ENCODE results near the gene TCF12. TPM values are rescaled to one million over a fixed set of nuclear protein-coding genes. Genes with fewer than 3 reads are reported as not detected.

The TCF12 gene
- total RNA-seq, 3 donors from 2014 or later (not counting 1 experiment from before 2014, with no cell fraction given): 84.1 to 111 (median 107) TPM

DNA sequence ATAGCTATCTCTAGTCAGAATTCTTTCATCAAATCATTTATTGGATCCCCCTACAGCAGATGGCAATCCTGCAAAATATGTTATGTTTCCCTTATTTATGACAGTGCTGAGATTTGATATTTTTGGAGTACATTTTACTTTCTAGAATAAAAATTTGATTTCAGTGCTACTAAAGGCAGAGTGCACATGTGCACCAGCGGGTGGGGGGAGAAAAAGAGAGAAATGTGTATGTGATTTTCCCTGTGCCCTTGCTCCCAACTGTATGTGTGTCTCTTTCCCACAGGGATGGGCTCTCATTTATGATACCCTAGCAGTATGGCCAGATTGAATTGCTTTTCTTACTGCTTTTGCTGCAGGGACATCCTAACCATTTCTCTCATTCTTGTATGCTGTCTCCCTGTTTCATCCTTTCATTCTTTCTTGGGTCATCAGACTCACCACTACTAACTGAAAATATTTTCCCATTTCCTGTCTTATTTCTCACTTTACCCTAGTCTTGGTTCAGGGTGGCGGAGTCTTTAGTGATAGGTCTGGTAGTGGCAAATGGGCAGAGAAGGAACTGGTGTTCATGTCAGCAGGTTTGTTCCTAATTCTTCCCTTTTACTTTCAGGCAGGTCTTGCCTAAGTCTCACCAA lies 140.7 kb downstream of the TCF12 start:
- Histone ChIP-seq H3K27ac (ENCODE audit: low read length) (no peak overlapping the region), H3K27me3 (ENCODE audit: control insufficient read depth, insufficient read depth, low read length) (no peaks in the 10 kb centered on the region), H3K9me3 (ENCODE audit: control insufficient read depth, insufficient read depth, low read length) (no peaks in the 10 kb centered on the region), H3K36me3 (ENCODE audit: control insufficient read depth, insufficient read depth, low read length) (no peaks in the 10 kb centered on the region), H3K4me1 (ENCODE audit: control insufficient read depth, insufficient read depth, low read length) (no peaks in the 10 kb centered on the region), H3K4me3 (ENCODE audit: low read length) (no peak overlapping the region)
- Mint-ChIP-seq H3K27me3 (ENCODE audit: low read depth in 2 of 2) (no peaks in the 10 kb centered on the region), H3K27ac (no peak overlapping the region), H3K4me1 (peaks cover 58 to 60% of the 10 kb centered on the region in 2 donors), H3K9me3 (no peaks in the 10 kb centered on the region), H3K36me3 (no peaks in the 10 kb centered on the region), H3K4me3 (no peak overlapping the region)
- TF ChIP-seq CTCF (IDR thresholded peaks at IDR 0.05): no peak
- intact Hi-C loops (cut with micrococcal nuclease): no loop called here
- ATAC-seq: no peak
- 100% methylated on average over 1 of the region's 2 CpGs for WGBS (ENCODE audit: insufficient coverage)
- no peak for DNase-seq

- Mint-ChIP-seq H3K27me3 (ENCODE audit: low read depth in 2 of 2) (no peaks in the 10 kb centered on the region), H3K4me3 (no peak overlapping the region), H3K27ac (no peak overlapping the region), H3K36me3 (no peaks in the 10 kb centered on the region), H3K4me1 (peaks cover 52 to 58% of the 10 kb centered on the region in 2 donors), H3K9me3 (no peaks in the 10 kb centered on the region)
- ATAC-seq (no peak), DNase-seq (no peak)
- WGBS (ENCODE audit: insufficient coverage): 79% methylated on average over 2 of the region's 2 CpGs
- Histone ChIP-seq H3K4me3 (ENCODE audit: low read length) (no peak overlapping the region), H3K36me3 (ENCODE audit: control insufficient read depth, insufficient read depth, low read length) (no peaks in the 10 kb centered on the region), H3K27ac (ENCODE audit: low read length) (no peak overlapping the region), H3K9me3 (ENCODE audit: control insufficient read depth, insufficient read depth, low read length) (no peaks in the 10 kb centered on the region), H3K4me1 (ENCODE audit: control insufficient read depth, insufficient read depth, low read length) (no peaks in the 10 kb centered on the region), H3K27me3 (ENCODE audit: control insufficient read depth, insufficient read depth, low read length) (no peaks in the 10 kb centered on the region)
- TF ChIP-seq CTCF (IDR thresholded peaks at IDR 0.05): no peak
- intact Hi-C loops (cut with micrococcal nuclease): no loop called here
These were observed 142.4 kb downstream of the TCF12 start for GRCh38 chr15:57060799-57061198.

- WGBS (ENCODE audit: insufficient coverage): 83% methylated on average over 1 of the region's 2 CpGs
- no peak for ATAC-seq
- TF ChIP-seq CTCF (IDR thresholded peaks at IDR 0.05): no peak
- Histone ChIP-seq H3K27ac (ENCODE audit: low read length) (no peak overlapping the region), H3K36me3 (ENCODE audit: control insufficient read depth, insufficient read depth, low read length) (no peaks in the 10 kb centered on the region), H3K4me3 (ENCODE audit: low read length) (no peak overlapping the region), H3K27me3 (ENCODE audit: control insufficient read depth, insufficient read depth, low read length) (no peaks in the 10 kb centered on the region), H3K4me1 (ENCODE audit: control insufficient read depth, insufficient read depth, low read length) (no peaks in the 10 kb centered on the region), H3K9me3 (ENCODE audit: control insufficient read depth, insufficient read depth, low read length) (no peaks in the 10 kb centered on the region)
- Mint-ChIP-seq H3K4me1 (peaks cover 50 to 58% of the 10 kb centered on the region in 2 donors), H3K27me3 (ENCODE audit: low read depth in 2 of 2) (no peaks in the 10 kb centered on the region), H3K4me3 (no peak overlapping the region), H3K36me3 (no peaks in the 10 kb centered on the region), H3K9me3 (no peaks in the 10 kb centered on the region), H3K27ac (no peak overlapping the region)
- no peak for DNase-seq
- intact Hi-C loops (cut with micrococcal nuclease): no loop called here
These were observed 142.8 kb downstream of the TCF12 start for GRCh38 chr15:57061281-57061680.

DNA sequence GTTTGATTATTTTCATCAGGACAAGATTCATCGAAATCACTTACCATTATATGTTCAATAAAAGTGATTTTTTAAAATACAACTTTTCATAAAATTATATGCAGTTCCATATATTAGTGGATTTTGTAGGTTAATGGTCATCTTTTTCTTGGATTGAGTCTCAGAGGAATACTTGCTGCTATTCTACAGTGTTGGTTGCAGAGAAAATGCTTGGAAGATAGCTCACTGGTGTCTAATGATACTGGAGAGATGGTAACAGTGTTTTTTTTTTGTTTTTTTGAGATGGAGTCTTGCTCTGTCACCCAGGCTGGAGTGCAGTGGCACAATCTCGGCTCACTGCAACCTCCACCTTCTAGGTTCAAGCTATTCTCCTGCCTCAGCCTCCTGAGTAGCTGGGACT lies 143.3 kb downstream of the TCF12 start:
- intact Hi-C loops (cut with micrococcal nuclease): no loop called here
- DNase-seq: no peak
- Histone ChIP-seq H3K4me1 (ENCODE audit: control insufficient read depth, insufficient read depth, low read length) (no peaks in the 10 kb centered on the region), H3K27ac (ENCODE audit: low read length) (no peak overlapping the region), H3K9me3 (ENCODE audit: control insufficient read depth, insufficient read depth, low read length) (no peaks in the 10 kb centered on the region), H3K36me3 (ENCODE audit: control insufficient read depth, insufficient read depth, low read length) (no peaks in the 10 kb centered on the region), H3K4me3 (ENCODE audit: low read length) (no peak overlapping the region), H3K27me3 (ENCODE audit: control insufficient read depth, insufficient read depth, low read length) (no peaks in the 10 kb centered on the region)
- no peaks in the 10 kb centered on the region for H3K9me3 Mint-ChIP-seq
- TF ChIP-seq CTCF (IDR thresholded peaks at IDR 0.05): no peak
- no peaks in the 10 kb centered on the region for H3K27me3 Mint-ChIP-seq (ENCODE audit: low read depth in 2 of 2)
- WGBS (ENCODE audit: insufficient coverage): no CpG with 5 or more reads among the region's 2 CpGs
- ATAC-seq: no peak
- H3K4me3 Mint-ChIP-seq: no peak overlapping the region
- no peaks in the 10 kb centered on the region for H3K36me3 Mint-ChIP-seq
- H3K4me1 Mint-ChIP-seq: peaks cover 49 to 57% of the 10 kb centered on the region in 2 donors
- no peak overlapping the region for H3K27ac Mint-ChIP-seq
